WTC11 (cell line): ENCODE measurements around the gene ZC3H4.

ENCODE experiments used
- MYBL2 ChIP-seq: sonication (generic); formaldehyde crosslinking; IDR thresholded peaks from 2 replicates; pipeline ENCODE4 v1.8.1; 2023; ENCODE audit warnings: mild to moderate bottlenecking, moderate library complexity, missing genetic modification reagents
- ZNF263 ChIP-seq: sonication (generic); formaldehyde crosslinking; IDR thresholded peaks from 2 replicates; pipeline ENCODE4 v1.8.1; 2022; ENCODE audit warnings: low read depth, mild to moderate bottlenecking, moderate library complexity, missing genetic modification reagents
- TF ChIP-seq, protein P1 (sequence below): fragments of 200-600 bp; IDR thresholded peaks from 2 replicates; pipeline ENCODE4 v1.8.0; 2022; ENCODE audit warnings: antibody characterized with exemption
- TF ChIP-seq, protein P2 (sequence below): sonication (generic); formaldehyde crosslinking; IDR thresholded peaks from 2 replicates; pipeline ENCODE4 v1.8.1; 2023; ENCODE audit warnings: mild to moderate bottlenecking, missing genetic modification reagents
- TF ChIP-seq, protein P3 (sequence below): sonication (generic); formaldehyde crosslinking; IDR thresholded peaks from 2 replicates; pipeline ENCODE4 v1.8.0; 2022; ENCODE audit warnings: mild to moderate bottlenecking, missing genetic modification reagents
- TF ChIP-seq, protein P4 (sequence below): sonication (generic); formaldehyde crosslinking; IDR thresholded peaks from 2 replicates; pipeline ENCODE4 v1.8.0; 2023; ENCODE audit warnings: mild to moderate bottlenecking, missing genetic modification reagents

DNA sequence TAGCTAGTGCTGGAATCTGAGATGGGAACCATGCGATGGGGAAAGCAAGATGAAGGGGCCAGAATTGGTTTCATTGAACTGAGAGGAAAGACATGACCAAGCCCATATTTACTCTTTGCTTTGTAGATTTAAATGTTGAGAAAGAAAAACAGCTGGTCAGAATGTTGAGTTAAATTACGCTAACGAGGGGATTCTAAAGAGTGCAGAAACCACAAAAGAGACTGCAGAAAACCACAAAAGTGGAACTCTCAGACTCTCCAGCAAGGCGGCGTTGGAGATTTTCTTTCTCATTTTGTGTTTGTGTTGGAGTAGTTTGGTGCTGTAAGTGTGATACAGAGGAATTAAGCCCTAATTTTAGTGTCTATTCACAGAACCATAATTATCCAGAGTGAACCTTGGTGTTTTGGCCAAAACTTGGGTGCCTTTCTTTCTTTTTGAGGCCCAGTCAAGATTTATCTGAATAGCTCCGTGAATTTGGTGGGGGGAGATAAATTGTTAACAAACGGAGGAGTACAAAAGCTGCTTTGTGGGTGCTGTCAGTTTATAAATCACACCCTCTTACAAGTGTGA is 43.4 kb upstream of the ZC3H4 start:
- TF ChIP-seq, protein P1, sequence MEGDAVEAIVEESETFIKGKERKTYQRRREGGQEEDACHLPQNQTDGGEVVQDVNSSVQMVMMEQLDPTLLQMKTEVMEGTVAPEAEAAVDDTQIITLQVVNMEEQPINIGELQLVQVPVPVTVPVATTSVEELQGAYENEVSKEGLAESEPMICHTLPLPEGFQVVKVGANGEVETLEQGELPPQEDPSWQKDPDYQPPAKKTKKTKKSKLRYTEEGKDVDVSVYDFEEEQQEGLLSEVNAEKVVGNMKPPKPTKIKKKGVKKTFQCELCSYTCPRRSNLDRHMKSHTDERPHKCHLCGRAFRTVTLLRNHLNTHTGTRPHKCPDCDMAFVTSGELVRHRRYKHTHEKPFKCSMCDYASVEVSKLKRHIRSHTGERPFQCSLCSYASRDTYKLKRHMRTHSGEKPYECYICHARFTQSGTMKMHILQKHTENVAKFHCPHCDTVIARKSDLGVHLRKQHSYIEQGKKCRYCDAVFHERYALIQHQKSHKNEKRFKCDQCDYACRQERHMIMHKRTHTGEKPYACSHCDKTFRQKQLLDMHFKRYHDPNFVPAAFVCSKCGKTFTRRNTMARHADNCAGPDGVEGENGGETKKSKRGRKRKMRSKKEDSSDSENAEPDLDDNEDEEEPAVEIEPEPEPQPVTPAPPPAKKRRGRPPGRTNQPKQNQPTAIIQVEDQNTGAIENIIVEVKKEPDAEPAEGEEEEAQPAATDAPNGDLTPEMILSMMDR: no peak
- TF ChIP-seq, protein P2, sequence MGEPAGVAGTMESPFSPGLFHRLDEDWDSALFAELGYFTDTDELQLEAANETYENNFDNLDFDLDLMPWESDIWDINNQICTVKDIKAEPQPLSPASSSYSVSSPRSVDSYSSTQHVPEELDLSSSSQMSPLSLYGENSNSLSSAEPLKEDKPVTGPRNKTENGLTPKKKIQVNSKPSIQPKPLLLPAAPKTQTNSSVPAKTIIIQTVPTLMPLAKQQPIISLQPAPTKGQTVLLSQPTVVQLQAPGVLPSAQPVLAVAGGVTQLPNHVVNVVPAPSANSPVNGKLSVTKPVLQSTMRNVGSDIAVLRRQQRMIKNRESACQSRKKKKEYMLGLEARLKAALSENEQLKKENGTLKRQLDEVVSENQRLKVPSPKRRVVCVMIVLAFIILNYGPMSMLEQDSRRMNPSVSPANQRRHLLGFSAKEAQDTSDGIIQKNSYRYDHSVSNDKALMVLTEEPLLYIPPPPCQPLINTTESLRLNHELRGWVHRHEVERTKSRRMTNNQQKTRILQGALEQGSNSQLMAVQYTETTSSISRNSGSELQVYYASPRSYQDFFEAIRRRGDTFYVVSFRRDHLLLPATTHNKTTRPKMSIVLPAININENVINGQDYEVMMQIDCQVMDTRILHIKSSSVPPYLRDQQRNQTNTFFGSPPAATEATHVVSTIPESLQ (CRISPR knock-in tag): no peak
- TF ChIP-seq MYBL2 (CRISPR knock-in tag) (no peak), ZNF263 (no peak)
- TF ChIP-seq, protein P3, sequence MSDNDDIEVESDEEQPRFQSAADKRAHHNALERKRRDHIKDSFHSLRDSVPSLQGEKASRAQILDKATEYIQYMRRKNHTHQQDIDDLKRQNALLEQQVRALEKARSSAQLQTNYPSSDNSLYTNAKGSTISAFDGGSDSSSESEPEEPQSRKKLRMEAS (CRISPR knock-in tag): no peak
- TF ChIP-seq, protein P4, sequence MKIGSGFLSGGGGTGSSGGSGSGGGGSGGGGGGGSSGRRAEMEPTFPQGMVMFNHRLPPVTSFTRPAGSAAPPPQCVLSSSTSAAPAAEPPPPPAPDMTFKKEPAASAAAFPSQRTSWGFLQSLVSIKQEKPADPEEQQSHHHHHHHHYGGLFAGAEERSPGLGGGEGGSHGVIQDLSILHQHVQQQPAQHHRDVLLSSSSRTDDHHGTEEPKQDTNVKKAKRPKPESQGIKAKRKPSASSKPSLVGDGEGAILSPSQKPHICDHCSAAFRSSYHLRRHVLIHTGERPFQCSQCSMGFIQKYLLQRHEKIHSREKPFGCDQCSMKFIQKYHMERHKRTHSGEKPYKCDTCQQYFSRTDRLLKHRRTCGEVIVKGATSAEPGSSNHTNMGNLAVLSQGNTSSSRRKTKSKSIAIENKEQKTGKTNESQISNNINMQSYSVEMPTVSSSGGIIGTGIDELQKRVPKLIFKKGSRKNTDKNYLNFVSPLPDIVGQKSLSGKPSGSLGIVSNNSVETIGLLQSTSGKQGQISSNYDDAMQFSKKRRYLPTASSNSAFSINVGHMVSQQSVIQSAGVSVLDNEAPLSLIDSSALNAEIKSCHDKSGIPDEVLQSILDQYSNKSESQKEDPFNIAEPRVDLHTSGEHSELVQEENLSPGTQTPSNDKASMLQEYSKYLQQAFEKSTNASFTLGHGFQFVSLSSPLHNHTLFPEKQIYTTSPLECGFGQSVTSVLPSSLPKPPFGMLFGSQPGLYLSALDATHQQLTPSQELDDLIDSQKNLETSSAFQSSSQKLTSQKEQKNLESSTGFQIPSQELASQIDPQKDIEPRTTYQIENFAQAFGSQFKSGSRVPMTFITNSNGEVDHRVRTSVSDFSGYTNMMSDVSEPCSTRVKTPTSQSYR (CRISPR knock-in tag): no peak
